ENCODE data around the gene CD24. TPM values are rescaled to one million over a fixed set of nuclear protein-coding genes. Genes with fewer than 3 reads are reported as not detected.

CD24 gene
- total RNA-seq, 1 experiment from 2014 or later, result 1,551 TPM

- Histone ChIP-seq H2BK12ac (ENCODE audit: insufficient read length, low read depth, low read length) (no peak overlapping the region), H3K27ac (ENCODE audit: insufficient read length, low read depth, low read length) (no peak overlapping the region), H3K79me2 (ENCODE audit: insufficient read depth, low read length) (no peaks in the 10 kb centered on the region), H3K79me1 (ENCODE audit: insufficient read depth, low read depth, low read length, poor library complexity, severe bottlenecking) (no peaks in the 10 kb centered on the region), H3K18ac (ENCODE audit: insufficient read length, low read depth, low read length) (no peak overlapping the region), H3K4me1 (ENCODE audit: insufficient read depth, low read length) (no peaks in the 10 kb centered on the region), H4K20me1 (ENCODE audit: control insufficient read depth, insufficient read depth, insufficient read length) (no peaks in the 10 kb centered on the region), H3K4ac (ENCODE audit: low read depth, low read length) (no peak overlapping the region), H4K91ac (ENCODE audit: insufficient read length, low read depth, low read length) (no peak overlapping the region), H3K9me3 (ENCODE audit: control insufficient read depth, low read depth, low read length) (no peaks in the 10 kb centered on the region), H3K9ac (ENCODE audit: extremely low read depth, insufficient read length, low read length) (no peak overlapping the region), H2BK5ac (ENCODE audit: insufficient read length, low read length) (no peak overlapping the region), H3K23ac (ENCODE audit: insufficient read length, low read depth, low read length) (no peak overlapping the region), H3K23me2 (ENCODE audit: insufficient read length, low read depth, low read length, poor library complexity, severe bottlenecking) (no peaks in the 10 kb centered on the region), H4K5ac (ENCODE audit: insufficient read length, low read depth, low read length) (no peak overlapping the region), H3T11ph (ENCODE audit: low read length) (no peak overlapping the region), H2AK5ac (ENCODE audit: insufficient read length, low read length) (no peak overlapping the region), H2BK15ac (ENCODE audit: low read depth, low read length) (no peak overlapping the region), H2BK120ac (ENCODE audit: low read depth, low read length, poor library complexity, severe bottlenecking) (no peak overlapping the region), H3K4me2 (ENCODE audit: insufficient read depth, insufficient read length, low read length) (no peak overlapping the region), H3K27me3 (ENCODE audit: insufficient read depth, low read length) (no peaks in the 10 kb centered on the region), H3K56ac (ENCODE audit: insufficient read length, low read depth, low read length) (no peak overlapping the region), H4K8ac (replicated peaks; ENCODE audit: insufficient read length, low read depth, low read length) (no peak overlapping the region), H2BK20ac (ENCODE audit: low read depth, low read length, poor library complexity, severe bottlenecking) (no peak overlapping the region), H3K14ac (ENCODE audit: insufficient read depth, low read length) (no peak overlapping the region), H2AFZ (ENCODE audit: low read length) (no peak overlapping the region)
- Mint-ChIP-seq H3K9me3 (no peaks in the 10 kb centered on the region; a peak in 1 of 5 replicates), H3K4me3 (no peak overlapping the region), H3K27ac (no peak overlapping the region; a peak in 1 of 7 replicates), H3K4me1 (peaks cover 28 to 31% of the 10 kb centered on the region in 2 experiments), H3K27me3 (ENCODE audit: low read depth) (no peaks in the 10 kb centered on the region), H3K36me3 (ENCODE audit: insufficient read depth in 1 of 3, low read depth in 3 of 3) (no peaks in the 10 kb centered on the region)
- TF ChIP-seq CTCF (conservative IDR thresholded peaks at IDR 0.05), result no peak
- no CpG with 5 or more reads among the region's 4 CpGs for WGBS (ENCODE audit: extremely low coverage, insufficient read length, low lambda C conversion rate)
- DNase-seq, result no peak
These were observed 51.9 kb downstream of the CD24 start for GRCh38 chr6:106922626-106923025.

Other genes starting within 250 kb of the CD24 start
- gene MTRES1, start 53.5 kb upstream of the CD24 start, total RNA-seq (2021), result 12.4 and 14.8 TPM in 2 replicates
- 70.2 and 72.1 TPM in 2 replicates for gene BEND3, start 140.8 kb upstream of the CD24 start, total RNA-seq (2021)

Measured in H9 (cell line).